GM23248 (cell line): ENCODE measurements around the gene MTFMT. TPM values are rescaled to one million over a fixed set of nuclear protein-coding genes. Genes with fewer than 3 reads are reported as not detected.

ENCODE experiments used
- DNase-seq: peaks from one replicate; pipeline ENCODE4 v3.0.0-alpha.2; 2015
- H2AFZ ChIP-seq: fragments of 200-600 bp; sonication (generic); 2 replicates; pipeline ENCODE4 v1.6.1; 2016; ENCODE audit warnings: antibody characterized with exemption
- H3F3A ChIP-seq: fragments of 200-600 bp; sonication (generic); 2 replicates; pipeline ENCODE4 v1.6.1; 2016; ENCODE audit warnings: mild to moderate bottlenecking, antibody characterized with exemption, mixed run types; ENCODE audit not compliant: insufficient read depth
- H3K27ac ChIP-seq: fragments of 200-600 bp; sonication (generic); 2 replicates; pipeline ENCODE4 v1.5.1; 2016; ENCODE audit warnings: mild to moderate bottlenecking
- H3K27me3 ChIP-seq: fragments of 200-600 bp; sonication (generic); replicated peaks from 2 replicates; pipeline ENCODE4 v1.6.1; 2016; ENCODE audit warnings: mild to moderate bottlenecking; ENCODE audit not compliant: insufficient read depth
- H3K36me3 ChIP-seq: fragments of 200-600 bp; sonication (generic); 2 replicates; pipeline ENCODE4 v1.6.1; 2016; ENCODE audit warnings: low read depth, mild to moderate bottlenecking
- H3K4me1 ChIP-seq: fragments of 200-600 bp; sonication (generic); 2 replicates; pipeline ENCODE4 v1.6.1; 2016; ENCODE audit warnings: mild to moderate bottlenecking; ENCODE audit not compliant: insufficient read depth
- H3K4me2 ChIP-seq: fragments of 200-600 bp; sonication (generic); one replicate; pipeline ENCODE4 v1.6.1; 2016; ENCODE audit warnings: mild to moderate bottlenecking; ENCODE audit not compliant: unreplicated experiment
- H3K4me3 ChIP-seq: fragments of 200-600 bp; sonication (generic); 2 replicates; pipeline ENCODE4 v1.5.1; 2016; ENCODE audit warnings: mild to moderate bottlenecking
- H3K79me2 ChIP-seq: fragments of 200-600 bp; sonication (generic); 2 replicates; pipeline ENCODE4 v1.6.1; 2016; ENCODE audit warnings: mild to moderate bottlenecking; ENCODE audit not compliant: insufficient read depth
- H3K9ac ChIP-seq: fragments of 200-600 bp; sonication (generic); 2 replicates; pipeline ENCODE4 v1.6.1; 2016; ENCODE audit warnings: mild to moderate bottlenecking
- H3K9me2 ChIP-seq: fragments of 200-600 bp; sonication (generic); 2 replicates; pipeline ENCODE4 v1.6.1; 2016; ENCODE audit warnings: mixed run types, mild to moderate bottlenecking, moderate library complexity; ENCODE audit not compliant: insufficient read depth
- H3K9me3 ChIP-seq: fragments of 200-600 bp; sonication (generic); one replicate; pipeline ENCODE4 v1.6.1; 2017; ENCODE audit warnings: low read depth
- H4K20me1 ChIP-seq: fragments of 200-600 bp; sonication (generic); 2 replicates; pipeline ENCODE4 v1.6.0; 2016; ENCODE audit not compliant: insufficient read depth
- EZH2 ChIP-seq: fragments of 200-600 bp; sonication (generic); IDR thresholded peaks from 2 replicates; pipeline ENCODE4 v1.6.1; 2018; ENCODE audit warnings: antibody characterized with exemption, mild to moderate bottlenecking; ENCODE audit not compliant: insufficient read depth, poor library complexity, severe bottlenecking
- EZH2phosphoT487 ChIP-seq: fragments of 200-600 bp; sonication (generic); IDR thresholded peaks from 2 replicates; pipeline ENCODE4 v1.6.1; 2018; ENCODE audit warnings: antibody characterized with exemption, moderate library complexity, mild to moderate bottlenecking, low read depth; ENCODE audit not compliant: insufficient read depth
- WGBS, 2 experiments: methylation state at CpG; one replicate each; pipeline ENCODE4 v1.1.6; 2015 to 2017; ENCODE audit warnings: low lambda C conversion rate in 2 of 2, low coverage in 1 of 2; ENCODE audit errors: missing lambda C conversion rate in 2 of 2; 5-methylcytosine and 5-hydroxymethylcytosine counted together
- in situ Hi-C: fragments of 300-500 bp; cut with MboI; formaldehyde crosslinking; loops from 2 replicates; pipeline ENCODE4 v1.15.0; 2020
- polyA plus RNA-seq: library from polyadenylated mRNA; unstranded; fragments of >200 nt; fragmentation: Nextera tagmentation; extraction: Ambion mirVana; gene quantifications from 2 replicates; pipeline ENCODE4 v1.2.1, GENCODE V29; 2016
- total RNA-seq: library from RNA; depleted of rRNA; stranded (reverse); fragments of >200 nt; shearing (Covaris generic); gene quantifications from 2 replicates; pipeline ENCODE4 v1.2.3, GENCODE V29; 2014

MTFMT gene
- total and polyA plus RNA-seq, 2 experiments from 2014 or later, result 23.8 to 25.3 TPM

- H3K36me3 ChIP-seq, result no peaks in the 10 kb centered on the region
These were observed 40.5 kb upstream of the MTFMT start for GRCh38 chr15:65069779-65070546.

DNA sequence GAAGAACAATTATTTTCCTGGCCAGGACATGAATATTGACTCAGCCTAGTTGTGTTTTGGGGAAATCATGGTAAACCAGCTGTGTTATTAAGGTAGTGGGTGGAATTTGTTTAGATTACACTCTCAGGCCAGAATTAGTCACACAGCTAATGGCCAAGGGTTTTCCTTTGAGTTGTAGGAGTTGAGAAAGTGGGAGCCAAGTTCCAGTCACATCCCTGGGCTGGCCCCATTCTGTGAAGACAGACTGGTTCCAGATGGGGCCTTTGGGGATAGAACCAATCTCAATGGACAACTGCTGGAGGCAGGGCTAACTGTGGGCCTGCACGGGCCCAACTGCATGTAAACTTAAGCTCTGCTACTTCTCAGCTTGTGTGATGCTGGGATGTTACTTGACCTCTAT, 39.7 kb upstream of the MTFMT start:
- Histone ChIP-seq H3K4me2 (peak overlapping the region; percentile 12), H3K36me3 (no peaks in the 10 kb centered on the region), H3F3A (peaks cover 22% of the 10 kb centered on the region), H3K4me3 (no peak overlapping the region), H3K9ac (no peak overlapping the region), H4K20me1 (no peaks in the 10 kb centered on the region), H3K27me3 (peaks cover 19% of the 10 kb centered on the region), H3K9me2 (no peaks in the 10 kb centered on the region), H3K27ac (peak overlapping the region; percentile 28), H3K4me1 (peaks cover 35% of the 10 kb centered on the region), H3K79me2 (no peaks in the 10 kb centered on the region), H3K9me3 (no peaks in the 10 kb centered on the region), H2AFZ (no peak overlapping the region)
- WGBS, 2 experiments, result 0% methylated on average over 1 of the region's 1 CpG
- in situ Hi-C loops, result no loop called here
- TF ChIP-seq EZH2 (no peak), EZH2phosphoT487 (no peak)
- DNase-seq, result peak; percentile 97

More at GRCh38 chr15:65069779-65070546, 40.5 kb upstream of the MTFMT start:
- H3K4me3 ChIP-seq, result no peak overlapping the region
- in situ Hi-C loops, result no loop called here
- DNase-seq, result no peak
- H3K4me2 ChIP-seq, result peak overlapping the region; percentile 12
- no peaks in the 10 kb centered on the region for H4K20me1 ChIP-seq
- H3K9ac ChIP-seq, result no peak overlapping the region
- TF ChIP-seq EZH2, result no peak
- TF ChIP-seq EZH2phosphoT487, result no peak
- H3K27ac ChIP-seq, result peak overlapping the region; percentile 28
- H3K9me2 ChIP-seq, result no peaks in the 10 kb centered on the region
- H3K9me3 ChIP-seq, result no peaks in the 10 kb centered on the region
- H3K4me1 ChIP-seq, result peaks cover 35% of the 10 kb centered on the region
- WGBS, 2 experiments, result 62 to 68% methylated on average over 5 of the region's 5 CpGs
- peaks cover 22% of the 10 kb centered on the region for H3F3A ChIP-seq
- H3K27me3 ChIP-seq, result peaks cover 19% of the 10 kb centered on the region
- H3K79me2 ChIP-seq, result no peaks in the 10 kb centered on the region
- no peak overlapping the region for H2AFZ ChIP-seq

DNA sequence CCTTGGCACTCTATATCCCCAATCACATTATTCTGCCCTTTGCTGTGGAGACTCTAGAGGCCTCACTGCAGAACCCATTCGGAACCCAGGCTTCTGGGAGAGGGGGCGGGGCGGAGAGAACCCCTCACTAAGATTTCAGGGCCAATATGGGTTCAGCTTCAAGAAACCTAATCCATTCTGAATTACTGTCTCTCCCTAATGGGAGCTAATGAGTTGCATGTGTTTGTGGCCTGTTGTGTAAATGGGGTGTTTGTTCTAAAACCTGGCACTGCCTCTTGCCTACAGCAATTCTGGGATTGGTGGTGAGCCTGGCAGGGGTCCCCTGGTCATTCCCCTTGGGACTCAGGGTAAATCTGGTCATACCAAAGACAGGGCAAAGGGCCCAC, 39.0 kb upstream of the MTFMT start:
- no peak overlapping the region for H3K4me2 ChIP-seq

GRCh38 chr15:65067645-65068402, 38.4 kb upstream of the MTFMT start, which contains the start of gene RASL12:
Gene RASL12 (minus strand): TSS chr15:65067991. CDS start chr15:65067835, 156 bp downstream.
- Histone ChIP-seq H3K9me3 (no peaks in the 10 kb centered on the region), H3K27ac (peak within 1 kb of the TSS; percentile 19; the same call in 1 of the 2 replicates), H3F3A (peaks cover 22% of the 10 kb centered on the region), H3K4me1 (peaks cover 35% of the 10 kb centered on the region), H3K79me2 (no peaks in the 10 kb centered on the region), H3K36me3 (no peaks in the 10 kb centered on the region), H3K9ac (no peak within 1 kb of the TSS), H3K27me3 (peaks cover 19% of the 10 kb centered on the region), H2AFZ (0 out of 2 replicates have a peak within 1 kb of the TSS, but pooled peaks have one; percentile 55), H4K20me1 (no peaks in the 10 kb centered on the region), H3K4me2 (peak within 1 kb of the TSS; percentile 27), H3K9me2 (no peaks in the 10 kb centered on the region), H3K4me3 (peak within 1 kb of the TSS; percentile 38)
- in situ Hi-C loops, result no loop called here
- DNase-seq, result no peak
- 2 to 3% methylated on average over 39 to 64 of the region's 66 CpGs for WGBS, 2 experiments
- TF ChIP-seq EZH2phosphoT487, result no peak
- TF ChIP-seq EZH2, result peak; percentile 38

More for the DNA sequence above, 39.0 kb upstream of the MTFMT start:
- H4K20me1 ChIP-seq, result no peaks in the 10 kb centered on the region
- in situ Hi-C loops, result no loop called here
- peaks cover 22% of the 10 kb centered on the region for H3F3A ChIP-seq
- no peak for DNase-seq
- peak overlapping the region; percentile 19; the same call in 1 of the 2 replicates for H3K27ac ChIP-seq
- H3K27me3 ChIP-seq, result peaks cover 19% of the 10 kb centered on the region
- no peak overlapping the region for H2AFZ ChIP-seq
- TF ChIP-seq EZH2 (no peak), EZH2phosphoT487 (no peak)
- no peaks in the 10 kb centered on the region for H3K79me2 ChIP-seq
- no peak overlapping the region for H3K4me3 ChIP-seq
- H3K9me2 ChIP-seq, result no peaks in the 10 kb centered on the region
- H3K4me1 ChIP-seq, result peaks cover 35% of the 10 kb centered on the region
- no peaks in the 10 kb centered on the region for H3K9me3 ChIP-seq
- WGBS, 2 experiments, result 10 to 12% methylated on average over 3 of the region's 3 CpGs
- H3K36me3 ChIP-seq, result no peaks in the 10 kb centered on the region
- H3K9ac ChIP-seq, result no peak overlapping the region
